GM04503 (cell line): ENCODE results near the gene EMSY.

ENCODE experiments used
- DNase-seq: peaks from one replicate; pipeline ENCODE4 v3.0.0-alpha.2; 2012; ENCODE audit warnings: low read depth

The EMSY gene

DNA sequence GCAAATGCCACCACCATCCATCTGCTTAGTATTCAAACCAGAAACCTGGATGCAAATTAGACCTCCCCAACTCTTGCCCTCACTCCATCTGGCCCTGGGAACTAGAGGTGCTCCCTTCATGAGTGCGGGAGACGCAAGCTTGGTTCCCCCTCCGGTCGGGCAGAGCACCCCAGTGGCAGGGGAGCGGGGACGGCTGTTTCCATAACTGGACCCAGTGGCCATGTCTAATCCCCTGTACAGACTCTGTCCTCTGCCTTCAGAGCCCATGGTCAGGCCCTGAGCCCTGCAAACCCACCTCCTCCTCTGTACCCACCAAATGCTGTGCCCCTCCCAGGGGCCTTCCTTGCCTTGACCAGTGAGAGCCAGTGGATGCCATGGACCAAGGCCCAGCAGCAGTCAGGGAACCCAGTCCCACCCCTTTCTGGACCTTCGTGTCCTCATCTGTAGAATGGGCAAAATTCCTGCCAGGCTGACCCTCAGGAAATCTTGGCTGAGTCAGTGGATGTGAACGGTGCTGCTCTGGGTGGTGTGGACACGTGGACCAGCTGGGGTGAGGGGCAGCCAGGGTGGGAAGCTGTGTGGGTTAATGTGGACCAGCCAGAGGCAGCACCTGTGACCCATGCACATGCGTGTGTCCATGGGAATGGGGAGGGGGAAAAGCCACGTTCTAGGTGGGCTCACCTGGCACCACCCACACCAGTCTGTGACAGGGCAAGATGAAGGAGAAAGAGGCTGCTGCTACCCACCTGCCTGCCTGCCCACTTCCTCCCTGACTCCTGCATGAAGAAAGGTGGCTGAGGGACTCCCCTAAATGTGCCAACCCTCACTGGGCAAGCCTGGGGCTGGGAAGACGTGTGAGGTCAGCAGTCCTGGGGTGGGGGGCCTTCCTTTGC, 153.0 kb downstream of the EMSY start:
- DNase-seq: no peak

DNA sequence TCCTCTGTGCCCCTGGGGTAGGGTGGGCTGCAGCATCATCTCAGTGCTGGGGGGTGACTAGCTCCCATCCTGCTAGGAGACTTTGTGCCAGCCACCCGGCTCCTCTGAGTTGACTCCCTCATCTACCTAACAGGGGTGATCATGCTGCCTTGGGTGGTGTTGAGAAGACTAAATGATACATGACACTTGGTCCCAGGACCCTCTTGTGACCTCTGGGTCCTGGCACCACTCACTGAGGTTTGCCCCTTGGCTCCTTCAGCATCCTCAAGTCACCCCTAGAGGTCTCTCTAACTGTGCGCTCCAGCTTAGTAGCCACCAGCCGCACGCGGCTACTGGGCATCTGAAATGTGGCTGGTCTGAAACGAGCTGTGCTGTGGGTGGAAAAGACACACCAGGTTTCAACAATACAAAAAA, 153.6 kb downstream of the EMSY start:
- no peak for DNase-seq

DNA sequence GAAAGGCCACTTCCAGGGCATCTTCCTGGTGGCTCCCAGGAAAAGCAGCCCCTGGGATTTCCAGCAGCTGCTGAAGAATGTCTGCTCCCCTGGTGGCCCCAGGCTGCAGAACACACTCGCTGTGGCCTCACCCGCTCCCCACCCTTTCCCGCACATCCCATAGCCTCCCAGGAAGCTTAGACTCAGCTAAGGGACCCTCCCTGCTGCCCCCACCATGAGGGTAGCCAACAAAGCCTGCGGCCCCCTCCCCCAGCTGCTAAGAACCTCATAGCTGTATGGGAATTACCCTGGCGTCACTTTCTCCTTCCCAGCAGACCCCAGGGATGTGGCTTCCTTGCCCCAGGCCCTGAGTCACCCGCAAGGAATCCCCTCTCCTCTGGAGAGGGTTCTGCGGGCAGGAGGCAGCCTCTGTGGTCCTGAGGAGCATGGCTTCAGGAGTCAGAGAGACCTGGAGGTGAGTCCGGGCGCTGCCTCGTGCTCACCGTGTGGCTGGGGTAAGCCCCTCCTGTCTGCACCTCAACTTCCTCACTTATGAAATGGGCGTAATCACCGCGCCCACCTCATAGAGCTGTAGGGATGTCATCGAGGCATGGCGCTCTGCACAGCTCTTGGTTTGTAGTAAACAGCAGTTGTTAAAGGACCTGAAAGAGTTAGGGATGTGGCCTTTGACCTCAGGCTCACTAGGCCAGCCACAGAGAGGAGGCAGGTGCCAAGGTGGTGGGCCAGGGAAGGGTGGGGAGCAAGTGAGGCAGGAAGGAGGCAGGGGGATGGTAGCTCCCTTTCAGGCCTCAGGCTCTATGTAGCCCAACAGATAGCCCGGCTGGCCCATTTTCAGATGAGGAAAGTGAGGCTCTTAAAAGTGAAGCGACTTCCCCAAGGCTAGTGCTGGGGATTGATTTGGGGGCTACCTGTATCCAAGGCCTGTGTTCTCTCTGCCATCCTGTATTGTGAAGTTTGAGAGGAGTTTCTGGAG, 154.5 kb downstream of the EMSY start:
- no peak for DNase-seq

DNA sequence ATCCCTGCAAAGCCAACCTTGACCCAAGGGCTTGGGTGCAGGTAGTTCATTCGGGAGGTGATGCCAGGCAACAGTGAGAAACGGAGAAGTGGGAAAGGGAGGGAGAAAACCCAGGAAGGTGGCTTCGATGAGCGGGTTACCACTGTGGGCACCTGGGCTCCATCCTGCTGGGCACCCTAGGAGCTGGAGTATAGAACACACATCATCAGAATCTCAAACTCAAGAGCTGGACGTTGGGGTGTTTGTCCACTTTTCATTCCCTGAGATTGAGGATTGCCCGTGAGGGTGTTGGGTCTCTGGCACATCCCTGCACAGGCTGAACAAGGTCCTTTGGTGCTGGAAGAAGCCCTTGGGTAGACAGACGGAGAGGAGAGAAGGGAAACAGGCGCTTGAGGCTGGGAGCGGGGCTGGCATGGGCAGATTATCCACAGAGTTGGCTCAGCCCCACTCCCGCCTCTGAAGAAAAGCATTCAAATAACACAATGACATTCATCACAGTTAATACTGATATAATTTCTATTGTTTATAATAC, 155.4 kb downstream of the EMSY start:
- DNase-seq: no peak

GRCh38 chr11:76601272-76601671, 156.5 kb downstream of the EMSY start:
- no peak for DNase-seq

DNA sequence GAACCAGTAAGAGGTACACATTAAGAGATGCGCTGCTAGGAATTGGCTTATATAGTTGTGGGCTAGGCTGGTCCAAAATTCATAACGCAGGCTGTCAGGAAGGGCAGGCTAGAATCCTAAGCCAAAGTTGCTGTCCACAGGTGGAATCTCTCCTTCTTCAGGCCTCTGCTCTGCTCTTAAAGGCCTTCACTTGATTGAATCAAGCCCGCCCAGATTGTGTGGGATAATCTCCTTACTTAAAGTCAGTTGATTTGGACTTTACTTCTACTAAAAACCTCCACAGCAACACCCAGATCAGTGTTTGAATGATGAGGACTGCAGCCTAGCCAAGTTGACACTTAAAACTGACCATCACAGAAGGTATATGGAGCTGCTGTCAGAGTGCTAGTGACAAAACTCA, 156.9 kb downstream of the EMSY start:
- no peak for DNase-seq

DNA sequence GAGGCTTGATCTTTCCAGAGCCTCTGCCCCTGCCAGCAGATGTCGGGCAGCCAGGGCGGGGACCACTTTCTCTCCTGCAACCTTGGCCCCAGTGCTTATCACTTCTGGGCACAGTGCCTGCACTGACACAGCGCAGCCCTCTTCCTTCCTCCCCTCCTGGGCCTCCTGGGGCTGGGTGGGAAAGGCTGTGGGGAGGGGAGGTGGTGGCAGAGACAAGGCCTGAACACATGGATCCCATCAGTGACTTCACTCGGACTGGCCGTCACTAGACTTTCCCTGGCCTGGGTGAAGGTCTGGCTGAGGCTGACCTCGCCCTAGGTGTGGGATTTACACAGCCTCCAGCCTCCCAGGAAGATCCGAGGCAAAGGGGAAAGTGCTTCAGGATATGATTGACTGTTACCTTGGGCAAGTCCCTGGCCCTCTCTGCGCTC, 157.6 kb downstream of the EMSY start:
- peak; percentile 30 for DNase-seq
